Nephron progenitor cell (in vitro differentiated cells): ENCODE data around the gene MEF2D.
A peak's percentile ranks its signal among the peaks of the same experiment; 100 is the strongest.

Experiments used
- DNase-seq: peaks from one replicate; pipeline ENCODE4 v3.0.0; 2021
- H3K27ac Mint-ChIP-seq: 2 replicates; pipeline ENCODE4 v1.8.0; 2021; ENCODE audit warnings: mild to moderate bottlenecking, moderate library complexity, mixed read lengths
- H3K27me3 Mint-ChIP-seq: 2 replicates; pipeline ENCODE4 v1.8.0; 2021; ENCODE audit warnings: mild to moderate bottlenecking, low read depth, mixed read lengths; ENCODE audit not compliant: poor library complexity
- H3K36me3 Mint-ChIP-seq: 2 replicates; pipeline ENCODE4 v1.8.0; 2021; ENCODE audit warnings: low read depth, mixed read lengths
- H3K4me1 Mint-ChIP-seq: 2 replicates; pipeline ENCODE4 v1.8.0; 2021; ENCODE audit warnings: mixed read lengths
- H3K4me3 Mint-ChIP-seq: 2 replicates; pipeline ENCODE4 v1.8.0; 2021; ENCODE audit warnings: mild to moderate bottlenecking, moderate library complexity, mixed read lengths
- H3K9me3 Mint-ChIP-seq: 2 replicates; pipeline ENCODE4 v1.8.0; 2021; ENCODE audit warnings: mild to moderate bottlenecking, moderate library complexity, mixed read lengths
- TF ChIP-seq, protein P1 (sequence below): fragments of 200-600 bp; sonication (generic); IDR thresholded peaks from 2 replicates; pipeline ENCODE4 v1.5.0; 2021; ENCODE audit warnings: antibody characterized with exemption

The MEF2D gene

DNA sequence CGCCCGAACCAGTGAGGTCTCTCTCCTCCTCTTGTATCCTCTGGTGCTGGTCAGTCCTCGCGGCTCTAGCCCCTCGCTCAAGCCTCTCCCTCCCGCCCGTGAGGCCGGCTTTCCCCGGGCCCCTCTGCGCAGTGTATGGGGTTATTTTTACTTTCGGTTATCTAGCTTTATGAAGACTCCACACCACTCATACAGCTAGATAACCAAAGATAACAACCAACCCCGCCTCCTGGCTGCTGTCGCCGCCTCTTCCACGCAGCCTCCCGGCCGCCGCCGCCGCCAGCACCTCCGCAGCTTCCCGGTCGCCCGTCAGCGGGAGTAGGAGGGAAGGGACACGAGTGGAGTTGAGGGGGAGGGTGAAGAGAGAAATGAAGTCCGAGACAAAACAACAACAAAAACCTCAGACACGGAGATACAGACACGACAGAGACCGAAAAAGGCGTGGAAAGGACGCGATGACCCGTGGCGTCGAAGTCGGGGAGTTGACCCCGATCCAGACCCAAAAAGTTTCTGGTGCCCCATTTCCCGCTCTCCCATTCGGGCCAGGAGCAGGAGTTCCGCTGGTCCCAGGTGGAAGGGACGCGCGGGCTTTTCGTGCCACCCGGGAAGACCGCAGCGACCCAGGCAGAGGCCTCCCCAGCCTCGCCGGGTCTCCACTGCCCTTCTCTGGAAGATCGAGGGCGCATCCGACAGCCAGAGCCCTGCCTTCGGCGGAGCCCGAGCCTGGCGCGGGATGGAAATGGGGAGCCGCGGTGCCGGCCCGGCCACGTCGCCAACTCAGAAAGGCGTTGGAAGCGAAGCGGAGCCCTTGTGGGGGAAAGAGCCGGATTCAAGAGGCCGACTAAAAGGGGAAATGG, 80.1 kb downstream of the MEF2D start:
- Mint-ChIP-seq H3K4me3 (no peak overlapping the region), H3K9me3 (no peaks in the 10 kb centered on the region), H3K27ac (no peak overlapping the region), H3K36me3 (no peaks in the 10 kb centered on the region), H3K4me1 (peaks cover 4% of the 10 kb centered on the region), H3K27me3 (peaks cover 100% of the 10 kb centered on the region)
- DNase-seq: no peak
- TF ChIP-seq, protein P1, sequence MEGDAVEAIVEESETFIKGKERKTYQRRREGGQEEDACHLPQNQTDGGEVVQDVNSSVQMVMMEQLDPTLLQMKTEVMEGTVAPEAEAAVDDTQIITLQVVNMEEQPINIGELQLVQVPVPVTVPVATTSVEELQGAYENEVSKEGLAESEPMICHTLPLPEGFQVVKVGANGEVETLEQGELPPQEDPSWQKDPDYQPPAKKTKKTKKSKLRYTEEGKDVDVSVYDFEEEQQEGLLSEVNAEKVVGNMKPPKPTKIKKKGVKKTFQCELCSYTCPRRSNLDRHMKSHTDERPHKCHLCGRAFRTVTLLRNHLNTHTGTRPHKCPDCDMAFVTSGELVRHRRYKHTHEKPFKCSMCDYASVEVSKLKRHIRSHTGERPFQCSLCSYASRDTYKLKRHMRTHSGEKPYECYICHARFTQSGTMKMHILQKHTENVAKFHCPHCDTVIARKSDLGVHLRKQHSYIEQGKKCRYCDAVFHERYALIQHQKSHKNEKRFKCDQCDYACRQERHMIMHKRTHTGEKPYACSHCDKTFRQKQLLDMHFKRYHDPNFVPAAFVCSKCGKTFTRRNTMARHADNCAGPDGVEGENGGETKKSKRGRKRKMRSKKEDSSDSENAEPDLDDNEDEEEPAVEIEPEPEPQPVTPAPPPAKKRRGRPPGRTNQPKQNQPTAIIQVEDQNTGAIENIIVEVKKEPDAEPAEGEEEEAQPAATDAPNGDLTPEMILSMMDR: no peak

DNA sequence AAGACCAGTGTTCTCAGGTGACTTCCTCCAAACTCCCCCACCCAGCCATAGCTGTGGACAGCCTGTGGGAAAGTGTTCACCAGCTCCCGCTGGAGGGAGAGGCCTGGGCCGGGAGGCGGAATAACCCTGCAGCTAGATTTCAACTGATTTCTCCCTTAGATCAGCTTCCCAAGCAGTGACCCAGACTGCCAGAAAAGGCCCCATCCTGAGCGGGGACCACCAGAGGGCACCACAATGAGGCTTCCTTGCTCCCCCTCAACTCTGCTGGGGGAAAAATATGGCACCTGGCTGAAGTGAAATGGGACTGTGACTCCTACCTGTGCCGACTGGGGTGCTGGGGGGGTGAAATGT, 80.7 kb downstream of the MEF2D start:
- DNase-seq: peak; percentile 38
- peaks cover 4% of the 10 kb centered on the region for H3K4me1 Mint-ChIP-seq
- H3K36me3 Mint-ChIP-seq: no peaks in the 10 kb centered on the region
- H3K27ac Mint-ChIP-seq: no peak overlapping the region
- TF ChIP-seq, protein P1: peak; percentile 28
- H3K9me3 Mint-ChIP-seq: no peaks in the 10 kb centered on the region
- H3K4me3 Mint-ChIP-seq: no peak overlapping the region
- peaks cover 100% of the 10 kb centered on the region for H3K27me3 Mint-ChIP-seq

DNA sequence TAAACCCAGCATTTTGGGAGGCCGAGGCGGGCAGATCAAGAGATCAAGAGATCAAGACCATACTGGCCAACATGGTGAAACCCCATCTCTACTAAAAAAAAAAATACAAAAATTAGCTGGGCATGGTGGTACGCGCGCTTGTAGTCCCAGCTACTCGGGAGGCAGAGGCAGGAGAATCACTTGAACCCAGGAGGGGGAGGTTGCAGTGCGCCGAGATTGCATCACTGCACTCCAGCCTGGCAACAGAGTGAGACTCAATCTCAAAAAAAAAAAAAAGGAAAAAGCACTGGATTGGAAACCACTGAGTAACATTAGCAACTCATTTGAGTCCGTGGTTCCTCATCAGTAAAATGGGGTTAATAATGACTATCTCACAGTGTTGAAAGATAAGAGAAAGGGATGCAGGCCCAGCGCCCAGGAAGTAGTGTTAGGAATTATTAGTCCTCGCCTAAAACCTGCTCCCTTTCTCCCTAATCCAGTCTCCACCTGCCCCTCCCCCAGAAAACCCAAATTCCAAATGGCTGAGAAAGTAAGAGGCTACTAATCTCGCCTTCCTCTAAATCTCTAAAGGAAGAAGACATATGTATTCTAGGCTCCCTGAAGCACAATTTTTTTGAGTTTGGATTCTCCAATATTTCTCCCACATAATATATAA, 82.0 kb downstream of the MEF2D start:
- Mint-ChIP-seq H3K4me1 (peaks cover 4% of the 10 kb centered on the region), H3K9me3 (no peaks in the 10 kb centered on the region), H3K36me3 (no peaks in the 10 kb centered on the region), H3K27ac (no peak overlapping the region), H3K4me3 (no peak overlapping the region), H3K27me3 (peaks cover 100% of the 10 kb centered on the region)
- TF ChIP-seq, protein P1: no peak
- DNase-seq: no peak

DNA sequence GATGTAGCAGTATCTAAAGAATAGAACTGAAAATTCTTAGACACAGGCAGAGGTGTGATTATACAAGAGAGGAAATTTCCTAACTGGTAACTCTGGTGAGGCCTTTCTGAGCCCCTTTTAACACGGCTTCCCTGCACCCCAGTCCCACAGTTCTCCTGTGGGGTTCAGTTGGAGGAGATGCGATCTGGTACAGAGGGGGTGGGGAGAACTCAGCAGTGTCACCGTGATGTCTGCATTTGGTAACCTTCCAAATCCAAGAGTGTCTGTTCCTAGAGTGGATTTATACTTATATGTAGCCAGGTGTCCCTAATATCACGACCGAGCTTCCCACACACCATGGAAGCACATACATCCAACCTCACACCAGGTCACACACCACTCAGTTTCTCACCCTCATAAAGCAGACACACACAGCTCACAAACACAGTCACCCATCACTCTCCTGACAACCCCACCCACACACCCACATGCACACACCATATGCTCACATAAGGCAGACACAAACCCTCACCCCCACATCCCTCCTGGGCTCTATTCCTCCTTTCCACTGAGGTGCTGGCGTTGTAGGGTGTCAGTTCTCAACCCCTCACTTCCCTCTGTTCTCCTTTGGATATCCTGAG, 83.1 kb downstream of the MEF2D start:
- TF ChIP-seq, protein P1: no peak
- Mint-ChIP-seq H3K36me3 (no peaks in the 10 kb centered on the region), H3K4me3 (no peak overlapping the region), H3K27ac (no peak overlapping the region), H3K9me3 (no peaks in the 10 kb centered on the region), H3K27me3 (peaks cover 100% of the 10 kb centered on the region), H3K4me1 (peaks cover 4% of the 10 kb centered on the region)
- DNase-seq: no peak

DNA sequence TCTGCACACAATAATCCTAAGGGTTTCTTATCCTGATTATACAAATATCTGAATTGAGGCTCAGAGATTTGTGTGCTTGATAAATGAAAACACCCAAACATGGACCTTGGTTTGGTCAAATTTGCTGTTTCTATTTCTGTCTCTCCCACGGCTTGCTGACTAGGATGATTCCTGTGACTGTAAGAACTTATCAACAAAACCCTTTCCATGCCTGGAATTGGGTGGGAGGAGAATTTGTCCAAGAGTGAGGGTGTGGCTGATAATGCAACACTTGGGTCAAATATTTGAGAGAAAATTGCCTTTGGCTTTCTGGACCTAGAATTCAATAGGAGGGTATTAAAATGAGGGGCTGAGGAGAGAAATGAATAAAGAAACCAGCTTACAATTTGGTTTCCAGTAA, 83.6 kb downstream of the MEF2D start:
- H3K4me3 Mint-ChIP-seq: no peak overlapping the region
- H3K4me1 Mint-ChIP-seq: peaks cover 3% of the 10 kb centered on the region
- peaks cover 100% of the 10 kb centered on the region for H3K27me3 Mint-ChIP-seq
- H3K9me3 Mint-ChIP-seq: no peaks in the 10 kb centered on the region
- no peak for DNase-seq
- TF ChIP-seq, protein P1: no peak
- no peak overlapping the region for H3K27ac Mint-ChIP-seq
- H3K36me3 Mint-ChIP-seq: no peaks in the 10 kb centered on the region
